Measurements from ENCODE around the gene IRAK2.

DNA sequence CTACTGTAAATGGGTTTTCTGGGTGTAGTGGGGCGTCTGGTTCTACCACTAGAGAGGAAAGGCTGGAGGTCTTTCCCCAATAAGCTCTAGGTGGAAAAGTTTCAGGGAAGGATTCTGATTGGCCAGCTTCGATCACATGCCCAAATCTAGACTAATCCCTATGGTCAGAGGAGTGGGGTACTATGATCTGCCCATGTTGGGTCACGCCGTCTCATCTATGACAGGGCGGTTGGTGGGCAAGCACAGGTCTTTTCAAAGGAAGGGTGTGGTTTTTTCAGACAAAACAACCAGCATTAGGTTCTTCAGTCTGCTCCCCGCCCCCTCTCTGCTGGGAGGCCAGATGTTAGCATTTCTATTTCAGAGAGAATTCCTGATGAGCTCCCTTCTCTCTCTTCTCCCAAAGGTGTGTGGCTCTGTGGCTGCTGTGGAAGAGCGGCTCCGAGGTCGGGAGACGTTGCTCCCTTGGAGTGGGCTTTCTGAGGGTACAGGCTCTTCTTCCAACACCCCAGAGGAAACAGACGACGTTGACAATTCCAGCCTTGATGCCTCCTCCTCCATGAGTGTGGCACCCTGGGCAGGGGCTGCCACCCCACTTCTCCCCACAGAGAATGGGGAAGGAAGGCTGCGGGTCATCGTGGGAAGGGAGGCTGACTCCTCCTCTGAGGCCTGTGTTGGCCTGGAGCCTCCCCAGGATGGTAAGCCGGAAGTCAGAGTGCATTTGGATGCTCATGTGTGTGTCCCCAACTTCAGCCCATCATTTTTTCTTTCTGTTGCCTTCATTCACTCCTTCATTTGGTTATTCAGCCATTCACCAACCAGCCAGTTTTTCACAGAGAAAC is 73.8 kb downstream of the IRAK2 start:
- TF ChIP-seq, protein P1, sequence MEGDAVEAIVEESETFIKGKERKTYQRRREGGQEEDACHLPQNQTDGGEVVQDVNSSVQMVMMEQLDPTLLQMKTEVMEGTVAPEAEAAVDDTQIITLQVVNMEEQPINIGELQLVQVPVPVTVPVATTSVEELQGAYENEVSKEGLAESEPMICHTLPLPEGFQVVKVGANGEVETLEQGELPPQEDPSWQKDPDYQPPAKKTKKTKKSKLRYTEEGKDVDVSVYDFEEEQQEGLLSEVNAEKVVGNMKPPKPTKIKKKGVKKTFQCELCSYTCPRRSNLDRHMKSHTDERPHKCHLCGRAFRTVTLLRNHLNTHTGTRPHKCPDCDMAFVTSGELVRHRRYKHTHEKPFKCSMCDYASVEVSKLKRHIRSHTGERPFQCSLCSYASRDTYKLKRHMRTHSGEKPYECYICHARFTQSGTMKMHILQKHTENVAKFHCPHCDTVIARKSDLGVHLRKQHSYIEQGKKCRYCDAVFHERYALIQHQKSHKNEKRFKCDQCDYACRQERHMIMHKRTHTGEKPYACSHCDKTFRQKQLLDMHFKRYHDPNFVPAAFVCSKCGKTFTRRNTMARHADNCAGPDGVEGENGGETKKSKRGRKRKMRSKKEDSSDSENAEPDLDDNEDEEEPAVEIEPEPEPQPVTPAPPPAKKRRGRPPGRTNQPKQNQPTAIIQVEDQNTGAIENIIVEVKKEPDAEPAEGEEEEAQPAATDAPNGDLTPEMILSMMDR (IDR thresholded peaks at IDR 0.05): no peak
- TF ChIP-seq POLR2A (IDR thresholded peaks at IDR 0.05) (no peak), EP300 (IDR thresholded peaks at IDR 0.05) (no peak)
